Coronary artery (tissue), 2 donors: ENCODE data around the gene DTL.

Experiments used
- DNase-seq: peaks from one replicate; pipeline ENCODE4 v3.0.0-alpha.2; 2017; ENCODE audit warnings: low spot score
- H3K27ac ChIP-seq, 2 donors: fragments of 200-600 bp; sonication (generic); one replicate each; pipeline ENCODE4 v1.5.1; 2016 to 2019
- H3K4me3 ChIP-seq: fragments of 200-600 bp; sonication (generic); 2 replicates; pipeline ENCODE4 v1.5.1; 2016; ENCODE audit warnings: mild to moderate bottlenecking, moderate library complexity
- CTCF ChIP-seq: fragments of 200-600 bp; sonication (generic); IDR thresholded peaks from one replicate; pipeline ENCODE4 v1.5.1; 2019; ENCODE audit warnings: antibody characterized with exemption

Gene DTL

DNA sequence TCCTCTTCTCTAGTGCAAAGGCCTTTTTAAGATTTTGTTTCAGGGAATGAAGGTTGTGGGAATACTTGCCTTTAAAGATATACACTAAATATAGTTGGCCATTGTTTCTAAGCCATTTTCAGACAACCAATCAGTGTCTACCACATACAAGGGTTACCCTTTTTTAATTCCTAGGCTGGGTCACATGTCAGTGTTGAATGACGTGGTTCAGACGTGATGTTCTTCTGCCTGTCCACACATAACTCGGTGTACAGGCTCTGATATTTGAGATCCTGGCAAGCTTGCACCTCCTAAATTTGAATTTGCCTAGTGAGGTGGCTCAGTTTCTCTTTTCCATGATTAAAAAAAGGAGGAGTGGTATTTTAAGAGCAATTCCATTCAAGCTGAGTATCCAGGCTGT is 38.8 kb downstream of the DTL start:
- TF ChIP-seq CTCF: no peak
- H3K4me3 ChIP-seq: no peak overlapping the region
- DNase-seq: no peak
- no peak overlapping the region for H3K27ac ChIP-seq

DNA sequence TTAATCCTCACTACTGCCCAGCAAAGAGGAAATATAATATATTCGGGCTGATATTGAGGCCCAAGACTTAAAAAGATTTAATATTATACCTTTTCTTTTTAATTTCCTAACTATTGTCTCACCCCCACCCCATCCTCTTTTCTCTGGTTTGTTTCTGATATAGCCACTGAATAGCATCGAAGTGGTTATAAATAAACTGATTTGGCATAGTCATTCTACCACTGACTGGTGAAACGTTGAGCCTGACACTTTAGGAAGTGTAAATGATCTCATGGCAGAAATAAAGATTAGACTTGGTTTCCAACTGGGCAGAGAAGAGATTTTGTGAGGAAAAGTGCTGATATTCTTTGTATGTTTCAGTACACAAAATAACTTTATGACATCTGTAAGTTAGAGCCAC is 39.3 kb downstream of the DTL start:
- Histone ChIP-seq H3K27ac (no peak overlapping the region), H3K4me3 (no peak overlapping the region)
- no peak for DNase-seq
- TF ChIP-seq CTCF: no peak

DNA sequence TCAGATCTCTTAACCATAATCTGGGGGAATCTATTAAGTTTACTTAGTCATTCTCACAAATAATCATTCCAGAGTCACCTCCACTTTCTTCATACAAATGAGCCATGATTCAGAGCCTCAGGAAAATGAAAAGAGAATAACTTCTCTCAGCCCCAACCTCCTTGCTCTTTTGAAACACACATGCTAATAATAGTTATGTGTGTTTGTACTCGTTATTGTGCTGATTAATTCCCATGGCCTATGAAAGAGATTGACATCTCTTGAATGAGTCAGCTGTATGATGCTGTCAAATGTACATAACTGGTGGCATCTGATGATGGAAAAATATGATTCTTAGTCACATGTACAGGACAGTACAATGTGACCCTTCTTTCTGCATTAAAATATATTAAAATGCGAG is 41.5 kb downstream of the DTL start:
- Histone ChIP-seq H3K27ac (no peak overlapping the region), H3K4me3 (no peak overlapping the region)
- no peak for TF ChIP-seq CTCF
- no peak for DNase-seq

DNA sequence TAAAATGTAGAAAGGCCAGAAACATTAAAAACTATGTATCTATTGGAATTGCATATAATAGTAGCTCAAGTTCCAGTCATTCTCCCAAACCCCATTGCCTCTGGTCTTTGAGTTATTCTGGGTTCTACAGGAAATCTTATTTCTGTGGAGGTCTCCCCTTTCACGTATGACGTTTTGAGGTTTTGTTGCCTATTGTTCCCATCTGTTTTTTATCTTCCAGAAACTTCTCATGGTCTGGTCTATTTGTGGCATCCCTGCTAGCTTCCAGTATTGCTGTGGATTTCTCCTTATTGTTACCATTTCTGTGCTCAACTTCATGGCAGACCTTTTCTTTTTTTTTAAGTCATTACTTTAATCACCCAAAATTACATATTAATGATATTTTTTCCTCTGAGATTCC is 43.3 kb downstream of the DTL start:
- no peak overlapping the region for H3K4me3 ChIP-seq
- TF ChIP-seq CTCF: no peak

DNA sequence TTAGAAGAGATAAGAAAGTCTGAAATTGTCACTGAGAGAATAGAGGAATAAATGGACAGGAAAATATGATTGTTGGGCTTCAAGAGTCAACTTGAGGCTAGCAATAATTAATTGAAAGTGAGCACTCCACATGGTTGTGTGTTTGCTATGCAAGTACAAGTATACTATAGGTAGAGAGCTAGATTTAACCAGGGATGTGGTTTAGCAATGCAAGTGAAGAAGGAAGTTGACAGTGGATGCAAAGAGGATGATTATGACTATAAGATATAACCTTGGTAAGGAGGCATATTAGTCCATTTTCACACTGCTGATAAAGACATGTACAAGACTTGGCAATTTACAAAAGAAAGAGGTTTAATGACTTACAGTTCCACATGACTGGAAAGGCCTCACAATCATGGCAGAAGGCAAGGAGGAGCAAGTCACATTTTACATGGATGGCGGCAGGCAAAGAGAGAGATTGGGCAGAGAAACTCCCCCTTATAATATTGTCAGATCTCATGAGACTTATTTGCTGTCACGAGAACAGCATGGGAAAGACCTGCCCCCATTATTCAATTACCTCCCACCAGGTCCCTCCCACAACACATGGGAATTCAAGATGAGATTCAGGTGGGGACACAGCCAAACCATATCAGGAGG is 47.3 kb downstream of the DTL start:
- DNase-seq: no peak
- H3K27ac ChIP-seq: no peak overlapping the region
- no peak overlapping the region for H3K4me3 ChIP-seq
- TF ChIP-seq CTCF: no peak

More for the DNA sequence above, 43.3 kb downstream of the DTL start:
- H3K27ac ChIP-seq: no peak overlapping the region
- DNase-seq: no peak

GRCh38 chr1:212089560-212090163 is 54.1 kb downstream of the DTL start:
- no peak for DNase-seq
- Histone ChIP-seq H3K4me3 (no peak overlapping the region), H3K27ac (no peak overlapping the region)
- no peak for TF ChIP-seq CTCF

- no peak overlapping the region for H3K27ac ChIP-seq
- H3K4me3 ChIP-seq: no peak overlapping the region
- DNase-seq: no peak
- TF ChIP-seq CTCF: no peak
These were observed 56.0 kb downstream of the DTL start for GRCh38 chr1:212091438-212092121.
